ENCODE data around the gene LOXHD1. TPM values are rescaled to one million over a fixed set of nuclear protein-coding genes. Genes with fewer than 3 reads are reported as not detected.

The LOXHD1 gene
- total RNA-seq, 1 donor from 2014 or later: not detected

GRCh38 chr18:46497129-46497528 lies 159.9 kb downstream of the LOXHD1 start:
- peaks cover 1% of the 10 kb centered on the region for H3K27me3 Mint-ChIP-seq (ENCODE audit: unreplicated experiment)
- no peak for DNase-seq
- no peaks in the 10 kb centered on the region for H3K9me3 Mint-ChIP-seq (ENCODE audit: unreplicated experiment)
- H3K27ac Mint-ChIP-seq (ENCODE audit: unreplicated experiment): no peak overlapping the region
- no peak overlapping the region for H3K4me3 Mint-ChIP-seq (ENCODE audit: unreplicated experiment)
- H3K36me3 Mint-ChIP-seq (ENCODE audit: unreplicated experiment): no peaks in the 10 kb centered on the region
- no peaks in the 10 kb centered on the region for H3K4me1 Mint-ChIP-seq (ENCODE audit: low read depth, unreplicated experiment)
- TF ChIP-seq CTCF (IDR thresholded peaks at IDR 0.05; ENCODE audit: partially characterized antibody, unreplicated experiment): no peak

DNA sequence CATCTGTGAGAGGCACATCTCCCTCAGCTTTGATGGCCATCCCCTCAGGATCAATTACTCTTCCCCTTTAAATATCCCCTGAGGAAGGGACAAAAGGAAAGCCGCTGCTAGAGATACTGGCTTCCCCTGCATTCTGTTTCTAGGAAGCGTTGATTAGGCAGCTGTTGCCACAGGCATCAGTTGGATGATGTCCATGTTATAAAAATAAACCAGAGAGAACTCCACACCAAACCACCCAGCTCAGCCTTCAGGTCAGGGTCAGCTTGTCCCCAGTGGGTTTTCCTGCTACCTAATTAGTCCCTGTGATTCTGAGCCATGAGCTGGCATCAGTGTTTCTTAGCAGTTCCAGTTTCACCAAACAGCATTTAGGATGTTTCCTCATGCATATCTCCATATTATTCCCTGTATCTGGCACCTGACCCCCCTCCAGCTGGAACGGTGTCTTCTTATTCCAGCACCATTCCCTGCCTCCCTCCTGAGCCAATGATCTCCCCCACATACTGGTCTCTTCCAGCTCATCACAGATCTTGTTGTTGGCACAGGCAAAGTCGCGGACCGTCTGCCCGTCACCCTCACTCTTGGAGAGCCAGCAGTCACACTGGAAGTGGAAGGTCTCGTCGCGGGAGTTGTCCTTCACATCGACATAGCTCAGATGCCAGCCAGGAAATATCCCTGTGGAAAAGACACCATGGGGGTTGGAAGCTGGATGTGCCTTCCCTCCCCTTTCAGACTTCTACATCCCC lies 168.4 kb downstream of the LOXHD1 start:
- peak; percentile 54 for DNase-seq
- H3K27me3 Mint-ChIP-seq (ENCODE audit: unreplicated experiment): peaks cover 4% of the 10 kb centered on the region
- no peaks in the 10 kb centered on the region for H3K36me3 Mint-ChIP-seq (ENCODE audit: unreplicated experiment)
- peaks cover 8% of the 10 kb centered on the region for H3K9me3 Mint-ChIP-seq (ENCODE audit: unreplicated experiment)
- H3K27ac Mint-ChIP-seq (ENCODE audit: unreplicated experiment): peak overlapping the region; percentile 10
- TF ChIP-seq CTCF (IDR thresholded peaks at IDR 0.05; ENCODE audit: partially characterized antibody, unreplicated experiment): no peak
- peaks cover 1% of the 10 kb centered on the region for H3K4me1 Mint-ChIP-seq (ENCODE audit: low read depth, unreplicated experiment)
- peak overlapping the region; percentile 49 for H3K4me3 Mint-ChIP-seq (ENCODE audit: unreplicated experiment)

DNA sequence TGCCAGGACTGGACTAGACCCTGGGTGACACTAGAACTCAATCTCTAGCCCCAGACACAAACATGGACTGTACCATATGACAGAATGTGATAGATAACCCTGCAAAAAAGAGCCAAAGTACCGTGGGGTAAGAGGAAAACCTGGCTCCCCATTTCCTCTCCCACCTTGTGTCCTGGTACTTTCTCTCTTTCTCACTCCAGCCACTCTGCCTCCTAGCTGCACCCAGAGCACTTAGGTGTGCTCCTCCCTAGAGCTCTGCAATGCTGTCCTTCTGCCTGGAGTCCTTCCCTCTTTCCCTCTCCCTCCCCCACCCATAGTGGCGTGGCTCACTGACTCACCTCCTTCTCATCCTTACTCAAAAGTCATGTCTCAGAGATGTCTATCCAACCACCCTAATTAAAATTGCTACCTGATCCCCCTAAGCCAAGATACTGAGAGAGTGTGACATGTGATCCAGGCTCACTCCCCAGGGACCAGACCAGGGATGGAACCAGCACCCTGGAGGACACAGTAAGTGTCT lies 171.3 kb downstream of the LOXHD1 start:
- Mint-ChIP-seq H3K4me1 (ENCODE audit: low read depth, unreplicated experiment) (peaks cover 4% of the 10 kb centered on the region), H3K27me3 (ENCODE audit: unreplicated experiment) (peaks cover 4% of the 10 kb centered on the region), H3K36me3 (ENCODE audit: unreplicated experiment) (no peaks in the 10 kb centered on the region), H3K27ac (ENCODE audit: unreplicated experiment) (no peak overlapping the region), H3K4me3 (ENCODE audit: unreplicated experiment) (no peak overlapping the region), H3K9me3 (ENCODE audit: unreplicated experiment) (peaks cover 7% of the 10 kb centered on the region)
- TF ChIP-seq CTCF (IDR thresholded peaks at IDR 0.05; ENCODE audit: partially characterized antibody, unreplicated experiment): no peak
- DNase-seq: no peak

DNA sequence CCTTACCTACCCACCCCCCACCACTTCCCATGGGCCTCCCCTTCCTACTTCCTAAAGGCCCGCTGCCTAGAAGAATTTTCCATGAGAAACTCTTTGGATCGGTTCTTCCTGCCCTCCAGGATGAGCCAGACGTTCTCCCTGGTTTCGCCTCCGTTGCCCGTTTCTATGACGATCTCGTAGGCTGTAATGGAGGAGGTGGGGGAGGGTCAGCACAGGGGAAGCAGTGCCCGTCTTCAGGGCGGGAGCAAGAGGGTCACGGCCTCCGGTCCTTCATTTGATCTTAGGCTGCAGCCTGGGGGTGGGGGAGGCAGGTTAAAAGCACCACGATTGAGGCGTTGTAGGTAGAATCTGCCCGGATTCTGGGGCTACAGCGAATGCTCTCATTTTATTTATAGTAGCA lies 172.0 kb downstream of the LOXHD1 start:
- Mint-ChIP-seq H3K27me3 (ENCODE audit: unreplicated experiment) (peaks cover 6% of the 10 kb centered on the region), H3K27ac (ENCODE audit: unreplicated experiment) (no peak overlapping the region), H3K4me1 (ENCODE audit: low read depth, unreplicated experiment) (peaks cover 6% of the 10 kb centered on the region), H3K4me3 (ENCODE audit: unreplicated experiment) (no peak overlapping the region), H3K9me3 (ENCODE audit: unreplicated experiment) (peaks cover 5% of the 10 kb centered on the region), H3K36me3 (ENCODE audit: unreplicated experiment) (no peaks in the 10 kb centered on the region)
- TF ChIP-seq CTCF (IDR thresholded peaks at IDR 0.05; ENCODE audit: partially characterized antibody, unreplicated experiment): no peak
- DNase-seq: no peak

DNA sequence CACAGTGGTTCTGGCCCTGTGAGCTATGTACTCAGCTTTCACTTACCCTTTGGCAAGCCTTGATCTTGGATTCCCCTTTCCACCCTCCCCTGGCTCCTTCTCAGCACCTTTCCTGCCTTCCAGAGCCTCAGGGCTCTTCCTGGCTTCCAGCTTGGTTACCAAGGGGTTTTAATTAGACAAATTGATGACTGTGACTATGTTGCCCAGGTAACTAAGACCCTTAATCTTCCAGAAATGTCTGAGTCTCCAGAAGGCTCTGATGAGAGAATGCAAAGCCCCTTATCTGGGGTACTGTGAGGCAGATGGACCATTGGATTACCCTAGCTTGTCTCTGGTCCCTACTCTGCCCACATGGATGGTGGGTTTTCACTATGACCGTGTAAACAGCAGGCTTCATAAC lies 174.2 kb downstream of the LOXHD1 start:
- Mint-ChIP-seq H3K27me3 (ENCODE audit: unreplicated experiment) (peaks cover 3% of the 10 kb centered on the region), H3K36me3 (ENCODE audit: unreplicated experiment) (no peaks in the 10 kb centered on the region), H3K27ac (ENCODE audit: unreplicated experiment) (no peak overlapping the region), H3K4me3 (ENCODE audit: unreplicated experiment) (no peak overlapping the region), H3K9me3 (ENCODE audit: unreplicated experiment) (no peaks in the 10 kb centered on the region), H3K4me1 (ENCODE audit: low read depth, unreplicated experiment) (peaks cover 6% of the 10 kb centered on the region)
- DNase-seq: no peak
- TF ChIP-seq CTCF (IDR thresholded peaks at IDR 0.05; ENCODE audit: partially characterized antibody, unreplicated experiment): no peak

All from glutamatergic neuron (in vitro differentiated cells).